ENCODE data around the gene CALCOCO2.

GRCh38 chr17:48830840-48831548 lies at the start of gene CALCOCO2:
- peak; percentile 75 to 89; a peak in 3 of 4 replicates for TF ChIP-seq CEBPB (IDR thresholded peaks at IDR 0.05)
- TF ChIP-seq HOXA7 (CRISPR knock-in tag; IDR thresholded peaks at IDR 0.05), result no peak
- no peak for TF ChIP-seq CTCF (IDR thresholded peaks at IDR 0.05)
- TF ChIP-seq POLR2A (IDR thresholded peaks at IDR 0.05; ENCODE audit: low read length), result peak; percentile 65
- TF ChIP-seq BHLHE40 (IDR thresholded peaks at IDR 0.05; ENCODE audit: low read depth, low read length), result no peak
- no peak for TF ChIP-seq ATOH8 (CRISPR knock-in tag; IDR thresholded peaks at IDR 0.05; ENCODE audit: low read depth)
- TF ChIP-seq PBX3 (IDR thresholded peaks at IDR 0.05), result no peak
- no peak for TF ChIP-seq MAZ (IDR thresholded peaks at IDR 0.05; ENCODE audit: borderline replicate concordance, low read depth, low read length)
- no peak for TF ChIP-seq HES2 (IDR thresholded peaks at IDR 0.05)

All from A549 (cell line).